Activated T-cell treated with anti-CD3 and anti-CD28 coated beads, Interleukin-2, amount 50 U/mL, for 72 hours (primary cell): ENCODE measurements around the gene ZNF23. TPM values are rescaled to one million over a fixed set of nuclear protein-coding genes. Genes with fewer than 3 reads are reported as not detected.
A peak's percentile ranks its signal among the peaks of the same experiment; 100 is the strongest.

ENCODE experiments used
- ATAC-seq, 2 donors: fragments of 150-1000 bp; cut with Tn5 transposase; replicated peaks in 1 of 2; 2 replicates each; pipeline ENCODE4 v1.10.0; 2021; ENCODE audit warnings: moderate library complexity in 2 of 2, mild to moderate bottlenecking in 1 of 2
- DNase-seq, 2 donors: peaks; one replicate each; pipeline ENCODE4 v3.0.0; 2021 to 2022; ENCODE audit warnings: mixed read lengths in 1 of 2
- H3K27ac Mint-ChIP-seq: one replicate; pipeline ENCODE4 v1.8.0; 2022; ENCODE audit warnings: mild to moderate bottlenecking, moderate library complexity, mixed read lengths
- H3K27me3 Mint-ChIP-seq: one replicate; pipeline ENCODE4 v1.8.0; 2022; ENCODE audit warnings: low read depth, mixed read lengths
- H3K36me3 Mint-ChIP-seq, 2 donors: one replicate each; pipeline ENCODE4 v1.8.0; 2022; ENCODE audit warnings: mixed read lengths in 2 of 2, mild to moderate bottlenecking in 1 of 2; ENCODE audit not compliant: insufficient read depth in 2 of 2
- H3K4me1 Mint-ChIP-seq: one replicate; pipeline ENCODE4 v1.8.0; 2022; ENCODE audit warnings: low read depth, mixed read lengths
- H3K4me3 Mint-ChIP-seq, 2 donors: one replicate each; pipeline ENCODE4 v1.8.0; 2022; ENCODE audit warnings: mild to moderate bottlenecking in 2 of 2, mixed read lengths in 2 of 2, moderate library complexity in 2 of 2
- H3K9me3 Mint-ChIP-seq, 2 donors: one replicate each; pipeline ENCODE4 v1.8.0; 2022; ENCODE audit warnings: mixed read lengths in 2 of 2
- total RNA-seq, 2 donors: library from RNA; stranded (reverse); gene quantifications; one replicate each; pipeline ENCODE4 v1.2.3, GENCODE V29; 2022

The ZNF23 gene
- total RNA-seq, 2 donors from 2014 or later, result 9.7 to 11.9 TPM

GRCh38 chr16:71431176-71431575 is 30.9 kb downstream of the ZNF23 start:
- DNase-seq (no peak), ATAC-seq (no peak)
- H3K4me1 Mint-ChIP-seq, result peaks cover 6% of the 10 kb centered on the region
- H3K36me3 Mint-ChIP-seq, result no peaks in the 10 kb centered on the region
- H3K27me3 Mint-ChIP-seq, result peaks cover 12% of the 10 kb centered on the region
- H3K9me3 Mint-ChIP-seq, result peaks cover 0 to 3% of the 10 kb centered on the region in 2 donors
- H3K4me3 Mint-ChIP-seq, result no peak overlapping the region
- no peak overlapping the region for H3K27ac Mint-ChIP-seq

GRCh38 chr16:71430744-71431143 is 31.3 kb downstream of the ZNF23 start:
- Mint-ChIP-seq H3K9me3 (peaks cover 0 to 3% of the 10 kb centered on the region in 2 donors), H3K4me3 (no peak overlapping the region), H3K27ac (no peak overlapping the region), H3K4me1 (peaks cover 9% of the 10 kb centered on the region), H3K27me3 (peaks cover 16% of the 10 kb centered on the region), H3K36me3 (no peaks in the 10 kb centered on the region)
- ATAC-seq (no peak), DNase-seq (no peak)

DNA sequence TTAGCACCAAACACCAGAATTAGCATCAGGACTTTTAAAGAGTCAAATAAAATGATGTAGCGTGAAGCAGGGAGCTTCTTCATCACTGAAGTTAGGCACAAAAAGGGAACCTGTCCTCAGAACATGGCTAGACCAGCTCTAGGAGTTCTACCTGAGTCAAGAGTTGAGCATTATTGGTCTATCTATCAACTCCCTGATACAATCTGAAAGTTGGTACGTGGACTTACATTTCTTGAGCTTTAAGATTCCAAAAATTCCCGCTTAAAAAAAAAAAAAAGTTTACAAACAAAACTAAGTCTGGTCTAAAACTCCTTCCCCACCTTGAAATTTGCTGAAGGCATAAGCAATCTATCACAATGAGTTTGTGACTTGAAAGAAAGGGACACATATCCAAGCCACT is 32.5 kb downstream of the ZNF23 start:
- H3K4me3 Mint-ChIP-seq, result no peak overlapping the region
- peaks cover 0 to 3% of the 10 kb centered on the region in 2 donors for H3K9me3 Mint-ChIP-seq
- no peaks in the 10 kb centered on the region for H3K36me3 Mint-ChIP-seq
- ATAC-seq (no peak), DNase-seq (no peak)
- peaks cover 28% of the 10 kb centered on the region for H3K27me3 Mint-ChIP-seq
- H3K4me1 Mint-ChIP-seq, result peaks cover 9% of the 10 kb centered on the region
- no peak overlapping the region for H3K27ac Mint-ChIP-seq

GRCh38 chr16:71428883-71429282 is 33.2 kb downstream of the ZNF23 start:
- H3K27ac Mint-ChIP-seq, result no peak overlapping the region
- H3K4me1 Mint-ChIP-seq, result peaks cover 9% of the 10 kb centered on the region
- DNase-seq, result no peak
- no peak overlapping the region for H3K4me3 Mint-ChIP-seq
- peaks cover 33% of the 10 kb centered on the region for H3K27me3 Mint-ChIP-seq
- no peak for ATAC-seq
- H3K36me3 Mint-ChIP-seq, result no peaks in the 10 kb centered on the region
- H3K9me3 Mint-ChIP-seq, result peaks cover 0 to 3% of the 10 kb centered on the region in 2 donors

- no peak for ATAC-seq
- H3K27me3 Mint-ChIP-seq, result peaks cover 35% of the 10 kb centered on the region
Observed at GRCh38 chr16:71428385-71428784, 33.7 kb downstream of the ZNF23 start.

GRCh38 chr16:71426880-71427615 is 35.0 kb downstream of the ZNF23 start:
- peak overlapping the region in 1 of 2 donors; percentile 70 for H3K4me3 Mint-ChIP-seq

More at GRCh38 chr16:71428385-71428784, 33.7 kb downstream of the ZNF23 start:
- Mint-ChIP-seq H3K36me3 (no peaks in the 10 kb centered on the region), H3K27ac (no peak overlapping the region), H3K4me3 (no peak overlapping the region), H3K9me3 (peaks cover 0 to 3% of the 10 kb centered on the region in 2 donors), H3K4me1 (peaks cover 9% of the 10 kb centered on the region)
- no peak for DNase-seq

DNA sequence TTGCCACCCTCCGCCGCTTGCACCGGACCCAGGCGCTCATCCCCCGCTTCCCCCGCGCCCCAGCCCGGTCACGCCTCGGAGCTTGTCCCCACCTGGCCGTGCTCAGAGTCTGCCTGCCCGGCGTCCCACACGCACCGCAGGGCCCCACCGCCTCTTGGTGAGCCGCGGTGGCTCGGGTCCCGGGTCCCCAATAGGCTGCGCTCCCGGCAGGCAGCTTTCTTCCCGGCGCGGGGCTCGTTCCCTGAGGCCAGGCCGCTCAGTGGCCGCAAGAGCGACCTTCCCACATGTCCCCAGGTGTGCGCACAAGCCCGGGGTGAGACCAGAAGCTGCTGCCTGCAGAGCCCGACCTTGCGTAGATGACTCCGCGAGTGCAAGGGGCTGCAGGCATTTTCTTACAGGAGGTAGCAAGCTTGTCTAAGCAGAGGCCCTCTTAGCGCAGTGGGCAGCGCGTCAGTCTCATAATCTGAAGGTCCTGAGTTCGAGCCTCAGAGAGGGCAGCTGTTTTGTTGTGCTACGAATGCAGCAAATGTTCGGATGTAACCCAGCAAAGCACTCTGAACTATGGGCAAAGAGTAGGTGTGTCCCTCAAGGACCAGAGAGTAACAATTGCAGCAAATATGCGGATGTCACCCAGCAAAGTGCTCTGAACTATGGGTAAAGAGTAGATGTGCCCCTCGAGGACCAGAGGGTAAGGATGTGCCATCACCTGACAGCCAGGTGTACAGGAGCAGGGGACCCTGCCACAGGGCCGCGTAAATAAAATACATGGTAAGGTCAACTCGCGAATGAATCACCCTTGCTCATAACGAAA is 35.8 kb downstream of the ZNF23 start:
- peak overlapping the region; percentile 70 to 73 for H3K4me3 Mint-ChIP-seq
- no peaks in the 10 kb centered on the region for H3K36me3 Mint-ChIP-seq
- DNase-seq, result peak; percentile 37 to 61
- H3K27me3 Mint-ChIP-seq, result peaks cover 35% of the 10 kb centered on the region
- peak; percentile 88 for ATAC-seq
- H3K4me1 Mint-ChIP-seq, result peaks cover 9% of the 10 kb centered on the region
- H3K9me3 Mint-ChIP-seq, result peaks cover 0 to 3% of the 10 kb centered on the region in 2 donors
- H3K27ac Mint-ChIP-seq, result peak overlapping the region; percentile 85

More at GRCh38 chr16:71426880-71427615, 35.0 kb downstream of the ZNF23 start:
- ATAC-seq (no peak), DNase-seq (no peak)
- Mint-ChIP-seq H3K9me3 (peaks cover 0 to 3% of the 10 kb centered on the region in 2 donors), H3K27ac (no peak overlapping the region), H3K4me1 (peaks cover 9% of the 10 kb centered on the region), H3K36me3 (no peaks in the 10 kb centered on the region), H3K27me3 (peaks cover 35% of the 10 kb centered on the region)

DNA sequence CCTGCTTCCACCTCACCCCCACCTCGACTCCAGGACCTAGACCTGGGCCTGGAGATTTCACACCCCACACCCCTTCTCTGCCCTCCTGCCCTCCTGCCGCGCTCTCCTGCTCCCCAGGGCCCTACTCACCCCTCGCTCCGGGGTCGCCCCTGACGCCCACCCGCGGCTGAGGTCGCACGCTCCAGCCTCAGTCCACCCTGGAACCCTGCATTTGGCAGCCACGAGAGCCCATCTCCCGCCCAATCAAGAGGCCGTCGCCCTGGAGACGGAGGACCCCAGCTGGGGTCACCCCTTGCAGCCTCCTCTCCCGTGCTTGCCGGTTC is 36.3 kb downstream of the ZNF23 start:
- H3K9me3 Mint-ChIP-seq, result peaks cover 0 to 3% of the 10 kb centered on the region in 2 donors
- peak overlapping the region in 1 of 2 donors; percentile 73 for H3K4me3 Mint-ChIP-seq
- H3K4me1 Mint-ChIP-seq, result peaks cover 9% of the 10 kb centered on the region
- no peak for ATAC-seq
- DNase-seq, result no peak
- peaks cover 35% of the 10 kb centered on the region for H3K27me3 Mint-ChIP-seq
- no peak overlapping the region for H3K27ac Mint-ChIP-seq
- H3K36me3 Mint-ChIP-seq, result no peaks in the 10 kb centered on the region

DNA sequence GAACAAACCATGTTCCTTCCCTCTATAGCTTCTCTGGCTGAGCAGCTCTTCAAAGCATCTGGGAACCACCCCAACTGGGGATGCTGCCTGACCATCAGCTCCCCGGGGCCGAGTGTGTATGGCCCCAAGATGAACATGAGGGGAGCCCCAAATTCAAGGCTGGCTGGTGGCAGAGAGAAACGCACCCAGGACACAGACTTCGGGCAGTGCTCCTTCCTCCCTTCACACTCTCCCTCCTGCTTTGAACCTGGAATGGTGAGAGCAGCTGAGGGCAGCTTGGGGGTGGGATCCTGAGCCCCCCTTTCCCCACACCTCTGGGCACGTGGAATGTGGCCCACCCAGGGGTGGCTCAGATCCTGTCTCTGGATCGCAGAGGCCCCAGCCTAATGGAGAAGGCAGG is 37.4 kb downstream of the ZNF23 start:
- Mint-ChIP-seq H3K9me3 (peaks cover 0 to 3% of the 10 kb centered on the region in 2 donors), H3K4me3 (no peak overlapping the region)
- no peak for ATAC-seq

DNA sequence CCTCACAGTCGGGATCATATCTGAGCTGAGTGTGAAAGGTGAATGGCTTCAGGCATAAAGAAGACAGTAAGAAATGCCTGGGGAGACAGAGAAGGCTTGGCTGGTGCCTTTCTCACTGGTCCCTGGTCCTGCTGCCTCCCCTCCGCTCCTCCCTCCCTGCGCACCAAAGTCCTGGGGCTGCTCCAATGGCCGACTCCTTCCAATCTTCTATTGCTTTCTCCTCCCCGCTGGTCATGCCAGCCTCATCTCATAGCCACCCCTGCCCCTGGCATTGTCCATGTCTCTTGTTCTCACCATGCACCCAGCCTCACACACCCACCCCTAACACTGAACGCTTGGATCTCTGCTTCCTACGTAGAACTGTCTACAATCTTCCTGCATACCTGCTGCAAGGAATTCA is 38.2 kb downstream of the ZNF23 start:
- Mint-ChIP-seq H3K27ac (no peak overlapping the region), H3K4me1 (peaks cover 9% of the 10 kb centered on the region), H3K36me3 (no peaks in the 10 kb centered on the region), H3K4me3 (no peak overlapping the region), H3K9me3 (peaks cover 0 to 1% of the 10 kb centered on the region in 2 donors), H3K27me3 (peaks cover 35% of the 10 kb centered on the region)
- no peak for ATAC-seq
- no peak for DNase-seq

More for the DNA sequence above, 37.4 kb downstream of the ZNF23 start:
- Mint-ChIP-seq H3K36me3 (no peaks in the 10 kb centered on the region), H3K4me1 (peaks cover 9% of the 10 kb centered on the region), H3K27ac (no peak overlapping the region), H3K27me3 (peaks cover 35% of the 10 kb centered on the region)
- no peak for DNase-seq

DNA sequence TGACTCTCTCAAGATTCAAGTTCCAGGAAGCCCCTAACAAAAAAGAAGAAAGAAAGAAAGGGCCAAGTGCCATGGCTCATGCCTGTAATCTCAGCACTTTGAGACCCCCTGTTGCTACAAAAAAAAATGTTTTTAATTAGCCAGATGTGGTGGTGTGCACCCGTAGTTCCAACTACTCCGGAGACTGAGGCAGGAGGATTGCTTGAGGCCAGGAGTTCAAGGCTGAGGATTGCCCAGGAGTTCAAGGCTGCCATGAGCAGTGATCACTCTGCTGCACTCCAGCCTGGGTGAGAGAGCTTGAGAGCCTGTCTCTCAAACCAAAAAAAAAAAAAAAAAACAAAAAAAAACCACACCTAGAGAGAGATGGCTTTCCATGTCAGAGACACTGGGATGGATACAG is 39.0 kb downstream of the ZNF23 start:
- no peak for ATAC-seq
- Mint-ChIP-seq H3K27ac (no peak overlapping the region), H3K27me3 (peaks cover 41% of the 10 kb centered on the region), H3K4me1 (peaks cover 9% of the 10 kb centered on the region), H3K36me3 (no peaks in the 10 kb centered on the region), H3K9me3 (no peaks in the 10 kb centered on the region), H3K4me3 (no peak overlapping the region)
- DNase-seq, result no peak

GRCh38 chr16:71421911-71422310 is 40.1 kb downstream of the ZNF23 start:
- Mint-ChIP-seq H3K9me3 (no peaks in the 10 kb centered on the region), H3K27me3 (peaks cover 37% of the 10 kb centered on the region), H3K4me3 (no peak overlapping the region), H3K27ac (no peak overlapping the region), H3K4me1 (peaks cover 9% of the 10 kb centered on the region), H3K36me3 (no peaks in the 10 kb centered on the region)
- ATAC-seq, result no peak
- DNase-seq, result peak; percentile 42 to 45

GRCh38 chr16:71414038-71414437 is 48.0 kb downstream of the ZNF23 start:
- no peaks in the 10 kb centered on the region for H3K36me3 Mint-ChIP-seq

More at GRCh38 chr16:71414038-71414437, 48.0 kb downstream of the ZNF23 start:
- no peak for DNase-seq
- no peak overlapping the region for H3K4me3 Mint-ChIP-seq
- H3K27me3 Mint-ChIP-seq, result peaks cover 40% of the 10 kb centered on the region
- peaks cover 10% of the 10 kb centered on the region for H3K4me1 Mint-ChIP-seq
- H3K27ac Mint-ChIP-seq, result no peak overlapping the region
- ATAC-seq, result no peak
- no peaks in the 10 kb centered on the region for H3K9me3 Mint-ChIP-seq
